GM20000 (cell line): Measurements from ENCODE around the gene ZNF280B.

Experiments
- DNase-seq: peaks from one replicate; pipeline ENCODE4 v3.0.0; 2012; ENCODE audit warnings: low spot score
- TF ChIP-seq, protein P1 (sequence below): IDR thresholded peaks from 2 replicates; pipeline ENCODE4 v1.5.1; 2012; ENCODE audit warnings: mild to moderate bottlenecking, control low read depth; ENCODE audit errors: extremely low read depth, missing control alignments

Gene ZNF280B

DNA sequence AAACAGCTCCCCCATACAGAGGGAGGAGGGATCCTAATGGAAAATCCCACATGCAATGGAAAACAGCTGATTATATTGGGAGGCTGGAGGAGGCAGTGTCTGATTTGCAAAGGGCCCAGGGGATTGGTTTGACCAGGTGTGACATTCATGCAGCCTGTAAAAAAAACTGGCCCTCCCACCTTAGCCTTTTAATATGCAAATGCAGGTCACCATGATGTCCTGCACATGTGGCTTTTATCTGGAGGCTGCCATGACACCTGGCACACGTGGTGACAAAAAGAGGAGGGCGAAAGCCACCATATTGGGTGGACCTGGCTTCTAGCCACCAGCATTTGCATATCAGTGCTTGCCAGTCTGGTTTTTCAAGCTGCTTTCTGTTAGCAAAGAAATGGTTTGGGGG lies 48.5 kb downstream of the ZNF280B start:
- DNase-seq: no peak
- TF ChIP-seq, protein P1, sequence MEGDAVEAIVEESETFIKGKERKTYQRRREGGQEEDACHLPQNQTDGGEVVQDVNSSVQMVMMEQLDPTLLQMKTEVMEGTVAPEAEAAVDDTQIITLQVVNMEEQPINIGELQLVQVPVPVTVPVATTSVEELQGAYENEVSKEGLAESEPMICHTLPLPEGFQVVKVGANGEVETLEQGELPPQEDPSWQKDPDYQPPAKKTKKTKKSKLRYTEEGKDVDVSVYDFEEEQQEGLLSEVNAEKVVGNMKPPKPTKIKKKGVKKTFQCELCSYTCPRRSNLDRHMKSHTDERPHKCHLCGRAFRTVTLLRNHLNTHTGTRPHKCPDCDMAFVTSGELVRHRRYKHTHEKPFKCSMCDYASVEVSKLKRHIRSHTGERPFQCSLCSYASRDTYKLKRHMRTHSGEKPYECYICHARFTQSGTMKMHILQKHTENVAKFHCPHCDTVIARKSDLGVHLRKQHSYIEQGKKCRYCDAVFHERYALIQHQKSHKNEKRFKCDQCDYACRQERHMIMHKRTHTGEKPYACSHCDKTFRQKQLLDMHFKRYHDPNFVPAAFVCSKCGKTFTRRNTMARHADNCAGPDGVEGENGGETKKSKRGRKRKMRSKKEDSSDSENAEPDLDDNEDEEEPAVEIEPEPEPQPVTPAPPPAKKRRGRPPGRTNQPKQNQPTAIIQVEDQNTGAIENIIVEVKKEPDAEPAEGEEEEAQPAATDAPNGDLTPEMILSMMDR: no peak

DNA sequence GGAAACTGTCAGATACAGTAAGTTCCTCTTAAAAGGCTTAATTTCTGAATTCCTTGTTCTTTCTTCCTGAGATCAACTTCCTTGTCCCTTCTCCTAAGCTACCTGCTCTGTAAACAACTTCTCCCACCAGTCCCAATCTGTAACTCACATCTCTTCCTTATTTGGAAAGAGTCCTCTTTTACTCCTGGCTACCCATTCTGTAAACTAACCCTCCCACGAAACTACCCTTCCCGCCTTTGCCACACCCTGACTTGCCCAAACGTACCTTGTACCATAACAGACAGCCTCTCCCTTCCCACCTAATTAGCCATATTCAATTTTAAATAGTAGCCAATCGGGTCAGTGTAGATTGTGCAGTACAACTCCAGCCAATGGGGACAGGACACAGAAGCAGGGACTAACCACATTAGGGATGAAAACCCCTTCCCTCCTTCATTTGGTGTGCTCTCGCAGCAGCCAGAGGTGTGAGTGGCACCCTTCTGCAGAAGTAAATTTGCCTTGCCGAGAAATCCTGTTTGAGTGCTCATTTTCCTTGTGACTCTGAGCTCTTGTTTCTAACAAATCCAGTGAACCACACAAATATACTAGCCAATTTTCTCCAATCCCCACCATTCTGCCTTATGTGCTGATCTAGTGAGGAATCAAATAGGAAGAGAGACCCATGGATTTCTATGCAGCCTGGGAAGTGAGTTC lies 49.5 kb downstream of the ZNF280B start:
- TF ChIP-seq, protein P1: no peak
- no peak for DNase-seq

DNA sequence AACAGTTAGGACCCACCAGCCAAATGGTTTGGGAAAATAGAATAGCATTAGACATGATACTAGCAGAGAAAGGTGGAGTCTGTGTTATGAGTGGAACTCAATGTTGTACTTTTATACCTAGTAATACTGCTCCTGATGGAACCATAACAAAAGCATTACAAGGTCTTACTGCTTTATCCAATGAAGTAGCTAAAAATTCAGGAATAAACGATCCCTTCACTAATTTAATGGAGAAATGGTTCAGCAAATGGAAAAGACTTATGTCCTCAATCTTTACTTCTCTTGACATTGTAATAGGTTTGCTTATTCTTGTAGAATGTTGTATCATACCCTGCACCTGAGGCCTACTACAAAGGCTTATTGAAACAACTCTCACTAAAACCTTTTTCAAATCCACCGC lies 50.2 kb downstream of the ZNF280B start:
- TF ChIP-seq, protein P1: no peak
- DNase-seq: no peak

DNA sequence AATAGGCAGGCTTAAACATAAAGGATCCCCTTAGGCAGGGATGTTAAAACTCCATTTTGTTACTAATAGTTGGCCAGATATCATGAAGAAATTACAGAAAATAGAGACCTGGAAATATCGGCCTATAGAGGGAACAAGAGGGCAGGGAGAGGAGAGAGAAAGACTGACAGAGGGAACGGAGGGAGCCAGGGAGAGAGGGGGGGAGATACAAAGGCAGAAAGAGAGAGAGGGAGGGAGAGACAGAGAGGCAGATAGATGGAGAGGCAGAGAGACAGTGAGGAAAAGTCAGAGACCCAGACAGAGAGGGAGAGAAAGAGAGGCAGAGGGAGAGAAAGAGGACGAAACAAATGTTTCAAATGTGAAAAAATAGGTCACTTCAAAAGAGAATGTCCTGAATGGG lies 53.5 kb downstream of the ZNF280B start:
- TF ChIP-seq, protein P1: no peak
- no peak for DNase-seq

DNA sequence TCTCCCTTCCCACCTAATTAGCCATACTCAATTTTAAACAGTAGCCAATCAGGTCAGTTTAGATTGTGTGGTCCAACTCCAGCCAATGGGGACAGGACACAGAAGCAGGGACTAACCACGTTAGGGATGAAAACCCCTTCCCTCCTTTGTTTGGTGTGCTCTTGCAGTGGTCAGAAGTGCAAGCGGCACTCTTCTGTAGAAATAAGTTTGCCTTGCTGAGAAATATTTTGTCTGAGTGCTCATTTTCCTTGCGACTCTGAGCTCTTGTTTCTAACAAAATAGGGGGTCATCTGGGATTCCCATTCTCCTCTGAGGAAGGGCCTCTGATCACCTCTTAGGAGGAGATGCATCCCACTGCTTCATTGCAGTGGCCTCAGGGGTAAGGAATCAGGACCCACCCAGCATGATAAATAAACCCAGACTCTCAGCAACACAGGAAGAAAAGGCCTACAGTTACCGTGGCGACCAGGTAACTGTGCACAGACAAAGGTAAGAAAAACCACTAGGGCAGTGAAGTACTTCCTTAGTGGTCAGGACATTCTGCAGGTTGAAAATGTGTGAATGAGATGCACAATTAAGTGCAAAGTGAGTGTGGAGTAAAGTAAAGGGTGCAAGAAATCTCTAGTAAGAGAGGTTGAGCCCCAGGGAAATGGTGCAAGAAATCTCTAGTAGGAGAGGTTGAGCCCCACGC lies 55.4 kb downstream of the ZNF280B start:
- TF ChIP-seq, protein P1: no peak
- DNase-seq: no peak

DNA sequence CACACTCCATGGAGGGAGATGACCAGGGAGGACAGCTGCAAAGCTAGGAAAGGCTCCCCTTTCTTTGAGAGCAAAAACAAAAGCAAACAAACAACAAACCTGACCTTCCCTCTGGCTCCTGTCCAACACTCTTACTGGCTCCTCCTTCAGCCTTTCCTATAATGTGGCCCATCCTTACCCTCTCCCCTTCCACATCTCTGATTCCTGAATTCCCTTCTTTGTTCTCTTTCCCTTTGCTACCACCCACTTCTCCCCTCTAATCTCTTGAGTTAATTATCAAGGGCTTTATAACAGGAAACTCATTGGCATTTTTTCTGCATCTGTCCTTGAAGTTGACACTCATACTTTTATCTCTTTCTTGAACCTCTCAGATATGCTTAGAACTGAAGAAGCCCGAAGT lies 56.3 kb downstream of the ZNF280B start:
- TF ChIP-seq, protein P1: no peak

DNA sequence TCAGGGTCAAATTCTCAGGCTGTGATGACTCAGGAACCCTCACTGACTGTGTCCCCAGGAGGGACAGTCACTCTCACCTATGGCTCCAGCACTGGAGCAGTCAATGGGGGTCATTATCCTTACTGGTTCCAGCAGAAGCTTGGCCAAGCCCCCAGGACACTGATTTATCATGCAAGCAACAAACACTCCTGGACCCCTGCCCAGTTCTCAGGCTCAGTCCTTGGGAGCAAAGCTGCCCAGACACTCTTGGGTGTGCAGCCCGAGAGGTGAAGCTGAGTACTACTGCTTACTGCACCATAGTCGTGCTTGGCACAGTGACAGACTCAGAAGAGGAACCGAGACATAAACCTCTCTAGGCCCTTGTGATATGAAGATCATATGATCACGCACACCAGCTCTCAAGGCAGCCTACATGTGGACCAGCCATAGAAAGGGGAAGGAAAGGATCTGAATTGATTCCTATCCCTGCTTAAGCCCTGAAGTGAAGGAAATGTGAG lies 58.2 kb downstream of the ZNF280B start:
- peak; percentile 84 for DNase-seq
- TF ChIP-seq, protein P1: no peak

More for the DNA sequence above, 56.3 kb downstream of the ZNF280B start:
- no peak for DNase-seq
